ENCODE data around the gene TMEM39A. TPM values are rescaled to one million over a fixed set of nuclear protein-coding genes. Genes with fewer than 3 reads are reported as not detected.

Gene TMEM39A
- 30.4 and 32.6 TPM in 2 replicates for total RNA-seq (2014; rRNA removed; shearing (Covaris generic))

GRCh38 chr3:119463171-119464169 is at the start of gene TMEM39A:
Gene TMEM39A (minus strand): TSS chr3:119463615. CDS start chr3:119462074, 1,541 bp downstream.
- DNase-seq (ENCODE audit: low spot score), result peak; percentile 98

GRCh38 chr3:119510690-119511089 is 47.3 kb upstream of the TMEM39A start:
- no peak for DNase-seq (ENCODE audit: low spot score)

- DNase-seq (ENCODE audit: low spot score), result no peak
Measured at GRCh38 chr3:119508172-119508845, 44.9 kb upstream of the TMEM39A start.

GRCh38 chr3:119507404-119507803 is 44.0 kb upstream of the TMEM39A start:
- DNase-seq (ENCODE audit: low spot score), result no peak

- DNase-seq (ENCODE audit: low spot score), result no peak
Measured at GRCh38 chr3:119506631-119507030, 43.2 kb upstream of the TMEM39A start.

- no peak for DNase-seq (ENCODE audit: low spot score)
Measured at GRCh38 chr3:119500901-119501300, 37.5 kb upstream of the TMEM39A start.

GRCh38 chr3:119500265-119500664 is 36.9 kb upstream of the TMEM39A start:
- DNase-seq (ENCODE audit: low spot score), result no peak

- peak; percentile 96 for DNase-seq (ENCODE audit: low spot score)
Measured at GRCh38 chr3:119498186-119499011, 35.0 kb upstream of the TMEM39A start, which contains the start of gene TIMMDC1. Gene TIMMDC1 (plus strand): TSS chr3:119498547. CDS start chr3:119498734, 187 bp downstream.

GRCh38 chr3:119497820-119498185 is 34.4 kb upstream of the TMEM39A start:
- peak; percentile 40 for DNase-seq (ENCODE audit: low spot score)

- DNase-seq (ENCODE audit: low spot score), result no peak
Measured at GRCh38 chr3:119494597-119494996, 31.2 kb upstream of the TMEM39A start.

- no peak for DNase-seq (ENCODE audit: low spot score)
Measured at GRCh38 chr3:119492810-119493209, 29.4 kb upstream of the TMEM39A start.

GRCh38 chr3:119492128-119492527 is 28.7 kb upstream of the TMEM39A start:
- no peak for DNase-seq (ENCODE audit: low spot score)

GRCh38 chr3:119490153-119490552 is 26.7 kb upstream of the TMEM39A start:
- DNase-seq (ENCODE audit: low spot score), result no peak

- DNase-seq (ENCODE audit: low spot score), result no peak
Measured at GRCh38 chr3:119485563-119485962, 22.1 kb upstream of the TMEM39A start.

GRCh38 chr3:119483101-119483500 is 19.7 kb upstream of the TMEM39A start:
- DNase-seq (ENCODE audit: low spot score), result no peak

GRCh38 chr3:119481079-119481478 is 17.7 kb upstream of the TMEM39A start:
- DNase-seq (ENCODE audit: low spot score), result no peak

GRCh38 chr3:119470866-119471265 is 7.5 kb upstream of the TMEM39A start:
- no peak for DNase-seq (ENCODE audit: low spot score)

- peak; percentile 39 for DNase-seq (ENCODE audit: low spot score)
Measured at GRCh38 chr3:119469418-119470189, 6.2 kb upstream of the TMEM39A start.

- DNase-seq (ENCODE audit: low spot score), result no peak
Measured at GRCh38 chr3:119468041-119468440, 4.6 kb upstream of the TMEM39A start.

GRCh38 chr3:119457246-119457645 is 6.2 kb downstream of the TMEM39A start:
- no peak for DNase-seq (ENCODE audit: low spot score)

- no peak for DNase-seq (ENCODE audit: low spot score)
Measured at GRCh38 chr3:119456469-119456868, 6.9 kb downstream of the TMEM39A start.

All from A172 (cell line).